ENCODE results near the gene AFF3.

The AFF3 gene

DNA sequence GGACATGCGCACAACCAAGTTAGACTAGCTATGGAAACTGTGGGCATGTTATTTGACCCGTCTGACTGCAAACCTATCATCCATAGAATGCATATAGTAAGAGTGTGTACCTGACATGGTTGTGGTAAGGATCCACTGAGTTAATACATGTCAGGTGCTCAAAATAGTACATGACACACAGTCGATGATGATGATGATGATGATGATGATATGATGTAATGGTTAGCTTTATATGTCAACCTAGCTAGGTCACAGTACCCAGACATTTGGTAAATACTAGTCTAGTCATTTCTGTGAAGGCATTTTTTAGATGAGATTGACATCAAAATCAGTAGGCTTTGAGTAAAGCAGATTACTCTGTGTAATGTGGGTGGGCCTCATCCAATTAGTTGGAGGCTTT is 204.1 kb downstream of the AFF3 start:
- Histone ChIP-seq H4K8ac (ENCODE audit: low read depth, low read length) (no peak overlapping the region), H3K23ac (ENCODE audit: low read length) (no peak overlapping the region), H3K4me1 (ENCODE audit: control insufficient read depth in 1 of 2, insufficient read depth in 2 of 2, low read length in 2 of 2) (no peaks in the 10 kb centered on the region), H3K27me3 (ENCODE audit: insufficient read depth, low read length) (no peaks in the 10 kb centered on the region), H3K27ac (ENCODE audit: low read depth, low read length) (no peak overlapping the region), H3K14ac (ENCODE audit: low read length) (no peak overlapping the region), H4K12ac (ENCODE audit: low read depth, low read length) (no peak overlapping the region), H4K91ac (ENCODE audit: low read depth, low read length) (no peak overlapping the region), H3K79me2 (ENCODE audit: control insufficient read depth, insufficient read depth, low read length, poor library complexity) (no peaks in the 10 kb centered on the region), H3K36me3 (ENCODE audit: control insufficient read depth in 1 of 2, insufficient read depth in 2 of 2, low read length in 2 of 2) (no peaks in the 10 kb centered on the region), H3K4me3 (ENCODE audit: low read depth, low read length) (no peak overlapping the region), H2BK12ac (ENCODE audit: low read length) (no peak overlapping the region), H2BK120ac (ENCODE audit: insufficient read depth, low read length, poor library complexity) (no peak overlapping the region), H3K4me2 (ENCODE audit: low read length) (no peak overlapping the region), H3K9ac (ENCODE audit: low read length) (no peak overlapping the region), H3K4ac (ENCODE audit: low read depth, low read length) (no peak overlapping the region), H3K18ac (ENCODE audit: low read length) (no peak overlapping the region), H2AK5ac (ENCODE audit: low read length) (no peak overlapping the region), H2AFZ (ENCODE audit: insufficient read depth, low read length, poor library complexity) (no peak overlapping the region), H3K79me1 (ENCODE audit: low read length) (no peaks in the 10 kb centered on the region), H3K9me3 (ENCODE audit: insufficient read depth, low read depth, low read length) (no peaks in the 10 kb centered on the region), H2BK5ac (ENCODE audit: low read depth, low read length, poor library complexity) (no peak overlapping the region)
- DNase-seq, result no peak
- no CpG with 5 or more reads among the region's 3 CpGs for WGBS (ENCODE audit: extremely low coverage, insufficient coverage, insufficient read length)

DNA sequence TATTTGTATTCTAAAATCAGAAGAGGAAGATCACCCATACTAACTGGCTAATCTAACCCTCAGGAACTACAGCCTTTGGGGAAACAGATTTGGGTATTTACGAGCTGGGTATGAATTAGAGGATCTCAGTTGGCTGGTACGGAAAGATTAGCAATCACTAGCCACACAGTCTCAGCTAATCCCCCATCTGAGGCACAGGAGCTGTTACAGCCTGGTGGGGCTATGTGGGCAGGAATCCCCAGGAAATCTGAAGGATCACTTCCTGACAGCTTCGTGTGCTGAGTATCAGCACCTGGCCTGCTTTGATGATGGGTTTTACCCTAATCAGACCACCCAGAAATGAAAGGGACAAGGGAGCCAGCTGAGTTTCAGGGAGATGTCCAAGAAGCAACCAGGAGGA is 206.3 kb downstream of the AFF3 start:
- H2BK5ac ChIP-seq (ENCODE audit: low read depth, low read length, poor library complexity), result no peak overlapping the region
- H3K79me2 ChIP-seq (ENCODE audit: control insufficient read depth, insufficient read depth, low read length, poor library complexity), result no peaks in the 10 kb centered on the region
- no peak overlapping the region for H4K8ac ChIP-seq (ENCODE audit: low read depth, low read length)
- H3K4me1 ChIP-seq (ENCODE audit: control insufficient read depth in 1 of 2, insufficient read depth in 2 of 2, low read length in 2 of 2), result no peaks in the 10 kb centered on the region
- H3K27me3 ChIP-seq (ENCODE audit: insufficient read depth, low read length), result no peaks in the 10 kb centered on the region
- H3K9me3 ChIP-seq (ENCODE audit: insufficient read depth, low read depth, low read length), result no peaks in the 10 kb centered on the region
- H2AFZ ChIP-seq (ENCODE audit: insufficient read depth, low read length, poor library complexity), result no peak overlapping the region
- H3K36me3 ChIP-seq (ENCODE audit: control insufficient read depth in 1 of 2, insufficient read depth in 2 of 2, low read length in 2 of 2), result no peaks in the 10 kb centered on the region
- no peak overlapping the region for H3K9ac ChIP-seq (ENCODE audit: low read length)
- H3K4me2 ChIP-seq (ENCODE audit: low read length), result no peak overlapping the region
- no peaks in the 10 kb centered on the region for H3K79me1 ChIP-seq (ENCODE audit: low read length)
- no peak overlapping the region for H2AK5ac ChIP-seq (ENCODE audit: low read length)
- no peak overlapping the region for H2BK12ac ChIP-seq (ENCODE audit: low read length)
- H2BK120ac ChIP-seq (ENCODE audit: insufficient read depth, low read length, poor library complexity), result no peak overlapping the region
- no peak overlapping the region for H3K4me3 ChIP-seq (ENCODE audit: low read depth, low read length)
- H3K14ac ChIP-seq (ENCODE audit: low read length), result no peak overlapping the region
- no peak overlapping the region for H3K27ac ChIP-seq (ENCODE audit: low read depth, low read length)
- WGBS (ENCODE audit: extremely low coverage, insufficient coverage, insufficient read length), result no CpG with 5 or more reads among the region's 3 CpGs
- H4K12ac ChIP-seq (ENCODE audit: low read depth, low read length), result no peak overlapping the region
- H4K91ac ChIP-seq (ENCODE audit: low read depth, low read length), result no peak overlapping the region
- H3K18ac ChIP-seq (ENCODE audit: low read length), result no peak overlapping the region
- no peak overlapping the region for H3K4ac ChIP-seq (ENCODE audit: low read depth, low read length)
- no peak overlapping the region for H3K23ac ChIP-seq (ENCODE audit: low read length)
- DNase-seq, result no peak

DNA sequence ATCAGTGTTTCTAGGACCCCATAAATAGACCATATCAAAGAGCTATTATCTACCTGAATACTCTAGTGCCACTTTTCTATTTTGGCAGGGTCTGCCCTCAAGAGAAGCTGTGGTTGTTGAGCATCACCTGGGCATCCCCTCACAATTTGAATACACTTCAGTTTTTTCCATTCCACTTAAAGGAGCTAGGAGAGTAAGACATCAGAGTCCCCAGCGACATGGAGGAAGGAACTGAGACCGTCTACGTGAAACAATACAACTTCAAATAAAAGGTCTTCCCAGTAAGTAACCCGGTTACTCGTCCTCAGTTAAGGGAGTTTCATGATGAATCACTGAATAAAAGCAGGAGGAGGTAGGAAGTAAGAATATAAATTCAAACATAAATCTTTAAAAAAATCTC is 206.7 kb downstream of the AFF3 start:
- H3K4ac ChIP-seq (ENCODE audit: low read depth, low read length), result no peak overlapping the region
- H4K91ac ChIP-seq (ENCODE audit: low read depth, low read length), result no peak overlapping the region
- no peak overlapping the region for H3K18ac ChIP-seq (ENCODE audit: low read length)
- WGBS (ENCODE audit: extremely low coverage, insufficient coverage, insufficient read length), result no CpG with 5 or more reads among the region's 5 CpGs
- H2BK12ac ChIP-seq (ENCODE audit: low read length), result no peak overlapping the region
- no peaks in the 10 kb centered on the region for H3K36me3 ChIP-seq (ENCODE audit: control insufficient read depth in 1 of 2, insufficient read depth in 2 of 2, low read length in 2 of 2)
- H4K12ac ChIP-seq (ENCODE audit: low read depth, low read length), result no peak overlapping the region
- no peaks in the 10 kb centered on the region for H3K4me1 ChIP-seq (ENCODE audit: control insufficient read depth in 1 of 2, insufficient read depth in 2 of 2, low read length in 2 of 2)
- no peaks in the 10 kb centered on the region for H3K27me3 ChIP-seq (ENCODE audit: insufficient read depth, low read length)
- H3K23ac ChIP-seq (ENCODE audit: low read length), result no peak overlapping the region
- H4K8ac ChIP-seq (ENCODE audit: low read depth, low read length), result no peak overlapping the region
- H2AK5ac ChIP-seq (ENCODE audit: low read length), result no peak overlapping the region
- H3K4me2 ChIP-seq (ENCODE audit: low read length), result no peak overlapping the region
- no peaks in the 10 kb centered on the region for H3K79me2 ChIP-seq (ENCODE audit: control insufficient read depth, insufficient read depth, low read length, poor library complexity)
- H3K14ac ChIP-seq (ENCODE audit: low read length), result no peak overlapping the region
- H2BK5ac ChIP-seq (ENCODE audit: low read depth, low read length, poor library complexity), result no peak overlapping the region
- DNase-seq, result no peak
- no peak overlapping the region for H2AFZ ChIP-seq (ENCODE audit: insufficient read depth, low read length, poor library complexity)
- H3K9me3 ChIP-seq (ENCODE audit: insufficient read depth, low read depth, low read length), result no peaks in the 10 kb centered on the region
- no peak overlapping the region for H2BK120ac ChIP-seq (ENCODE audit: insufficient read depth, low read length, poor library complexity)
- H3K4me3 ChIP-seq (ENCODE audit: low read depth, low read length), result no peak overlapping the region
- H3K79me1 ChIP-seq (ENCODE audit: low read length), result no peaks in the 10 kb centered on the region
- no peak overlapping the region for H3K9ac ChIP-seq (ENCODE audit: low read length)
- H3K27ac ChIP-seq (ENCODE audit: low read depth, low read length), result no peak overlapping the region

DNA sequence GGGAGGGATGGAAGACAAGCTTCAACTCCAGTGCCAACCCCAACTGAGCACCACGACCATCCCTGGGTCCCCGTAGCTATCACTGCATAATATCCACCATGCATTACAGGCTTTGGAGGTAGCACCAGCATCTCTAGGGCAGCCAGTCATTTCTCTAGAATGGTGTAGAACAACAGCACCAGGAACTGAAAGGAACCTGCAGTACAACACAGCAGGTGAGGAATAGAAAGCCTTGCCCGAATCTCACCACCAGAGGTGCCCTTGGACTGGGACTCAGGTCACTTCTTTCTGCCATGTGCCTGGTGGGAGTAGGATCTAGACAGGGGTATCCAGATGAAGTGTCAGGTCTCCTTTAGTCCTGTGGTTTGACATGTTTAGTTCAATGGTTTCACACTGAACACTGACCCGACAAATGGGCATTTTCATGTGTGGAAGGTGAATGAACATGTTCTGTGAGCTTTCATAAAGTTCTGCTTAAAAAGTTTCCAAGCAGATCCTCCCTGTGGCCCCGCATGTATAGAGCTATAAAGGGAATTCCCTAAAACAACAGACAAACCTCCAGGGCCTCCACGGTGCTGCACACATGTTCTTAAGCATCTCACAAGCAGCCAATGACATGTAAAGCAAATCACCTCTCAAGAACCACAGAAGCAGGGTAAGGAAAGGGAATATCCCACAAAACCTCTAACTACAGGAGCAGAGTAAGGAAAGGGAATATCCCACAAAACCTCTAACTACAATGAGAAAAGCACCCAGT is 208.3 kb downstream of the AFF3 start:
- Histone ChIP-seq H2BK5ac (ENCODE audit: low read depth, low read length, poor library complexity) (no peak overlapping the region), H3K4me3 (ENCODE audit: low read depth, low read length) (no peak overlapping the region), H2BK12ac (ENCODE audit: low read length) (no peak overlapping the region), H3K4ac (ENCODE audit: low read depth, low read length) (no peak overlapping the region), H3K9ac (ENCODE audit: low read length) (no peak overlapping the region), H3K4me1 (ENCODE audit: control insufficient read depth in 1 of 2, insufficient read depth in 2 of 2, low read length in 2 of 2) (no peaks in the 10 kb centered on the region), H4K12ac (ENCODE audit: low read depth, low read length) (no peak overlapping the region), H2AK5ac (ENCODE audit: low read length) (no peak overlapping the region), H3K27ac (ENCODE audit: low read depth, low read length) (no peak overlapping the region), H3K4me2 (ENCODE audit: low read length) (no peak overlapping the region), H3K9me3 (ENCODE audit: insufficient read depth, low read depth, low read length) (no peaks in the 10 kb centered on the region), H3K79me2 (ENCODE audit: control insufficient read depth, insufficient read depth, low read length, poor library complexity) (no peaks in the 10 kb centered on the region), H3K27me3 (ENCODE audit: insufficient read depth, low read length) (no peaks in the 10 kb centered on the region), H4K91ac (ENCODE audit: low read depth, low read length) (no peak overlapping the region), H4K8ac (ENCODE audit: low read depth, low read length) (no peak overlapping the region), H3K18ac (ENCODE audit: low read length) (no peak overlapping the region), H2BK120ac (ENCODE audit: insufficient read depth, low read length, poor library complexity) (no peak overlapping the region), H3K36me3 (ENCODE audit: control insufficient read depth in 1 of 2, insufficient read depth in 2 of 2, low read length in 2 of 2) (no peaks in the 10 kb centered on the region), H3K79me1 (ENCODE audit: low read length) (no peaks in the 10 kb centered on the region), H3K23ac (ENCODE audit: low read length) (no peak overlapping the region), H2AFZ (ENCODE audit: insufficient read depth, low read length, poor library complexity) (no peak overlapping the region), H3K14ac (ENCODE audit: low read length) (no peak overlapping the region)
- DNase-seq, result no peak
- WGBS (ENCODE audit: extremely low coverage, insufficient coverage, insufficient read length), result no CpG with 5 or more reads among the region's 6 CpGs
